Motor neuron (in vitro differentiated cells): ENCODE data around the gene POU3F2. TPM values are rescaled to one million over a fixed set of nuclear protein-coding genes. Genes with fewer than 3 reads are reported as not detected.

ENCODE experiments used
- ATAC-seq, 8 experiments: fragments of 200-7000 bp; cut with Tn5 transposase; replicated peaks in 6 of 8; 2 replicates each; pipeline ENCODE4 v1.8.0; 2021; ENCODE audit warnings: mild to moderate bottlenecking in 8 of 8, moderate library complexity in 8 of 8
- H3K27ac ChIP-seq, 2 donors: fragments of 250-450 bp; sonication (Bioruptor Pico); 2 replicates each; pipeline ENCODE4 v1.9.0; 2021; ENCODE audit warnings: antibody characterized with exemption in 2 of 2, mild to moderate bottlenecking in 2 of 2, moderate library complexity in 1 of 2
- H3K4me1 ChIP-seq, 2 donors: fragments of 250-450 bp; sonication (Bioruptor Pico); replicated peaks in 1 of 2; 2 replicates each; pipeline ENCODE4 v1.6.1; 2021; ENCODE audit warnings: antibody characterized with exemption in 2 of 2, mild to moderate bottlenecking in 2 of 2, moderate library complexity in 1 of 2
- H3K4me3 ChIP-seq, 5 donors: fragments of 250-450 bp; sonication (Bioruptor Pico); 2 replicates each; pipeline ENCODE4 v1.9.0; 2021; ENCODE audit warnings: antibody characterized with exemption in 5 of 5, mild to moderate bottlenecking in 5 of 5, moderate library complexity in 4 of 5
- WGBS, 10 experiments: fragments of 450-650 bp; shearing (Covaris generic); methylation state at CpG; one replicate each; pipeline ENCODE4 v1.0.0; 2022; 5-methylcytosine and 5-hydroxymethylcytosine counted together
- in situ Hi-C, 9 experiments: fragments of 400-800 bp; cut with MboI; loops; one replicate each; pipeline ENCODE4 v1.15.0; 2021; ENCODE audit warnings: low sequenced_read_pairs in 9 of 9, low pct_unique_long_range_greater_than_20kb in 2 of 9; ENCODE audit not compliant: unreplicated experiment in 9 of 9
- total RNA-seq, 8 experiments: library from RNA; unstranded; fragments of 300-600 nt; gene quantifications; 2 replicates each; pipeline versions ENCODE4 v1.2.3 to v1.2.4, GENCODE V29; 2022

Gene POU3F2
- 10 to 100 TPM in 5 of 8 experiments, 1 to 10 TPM in 1, under 1 TPM in 2; 0.10 to 93.4 (median 19.0) TPM for total RNA-seq

DNA sequence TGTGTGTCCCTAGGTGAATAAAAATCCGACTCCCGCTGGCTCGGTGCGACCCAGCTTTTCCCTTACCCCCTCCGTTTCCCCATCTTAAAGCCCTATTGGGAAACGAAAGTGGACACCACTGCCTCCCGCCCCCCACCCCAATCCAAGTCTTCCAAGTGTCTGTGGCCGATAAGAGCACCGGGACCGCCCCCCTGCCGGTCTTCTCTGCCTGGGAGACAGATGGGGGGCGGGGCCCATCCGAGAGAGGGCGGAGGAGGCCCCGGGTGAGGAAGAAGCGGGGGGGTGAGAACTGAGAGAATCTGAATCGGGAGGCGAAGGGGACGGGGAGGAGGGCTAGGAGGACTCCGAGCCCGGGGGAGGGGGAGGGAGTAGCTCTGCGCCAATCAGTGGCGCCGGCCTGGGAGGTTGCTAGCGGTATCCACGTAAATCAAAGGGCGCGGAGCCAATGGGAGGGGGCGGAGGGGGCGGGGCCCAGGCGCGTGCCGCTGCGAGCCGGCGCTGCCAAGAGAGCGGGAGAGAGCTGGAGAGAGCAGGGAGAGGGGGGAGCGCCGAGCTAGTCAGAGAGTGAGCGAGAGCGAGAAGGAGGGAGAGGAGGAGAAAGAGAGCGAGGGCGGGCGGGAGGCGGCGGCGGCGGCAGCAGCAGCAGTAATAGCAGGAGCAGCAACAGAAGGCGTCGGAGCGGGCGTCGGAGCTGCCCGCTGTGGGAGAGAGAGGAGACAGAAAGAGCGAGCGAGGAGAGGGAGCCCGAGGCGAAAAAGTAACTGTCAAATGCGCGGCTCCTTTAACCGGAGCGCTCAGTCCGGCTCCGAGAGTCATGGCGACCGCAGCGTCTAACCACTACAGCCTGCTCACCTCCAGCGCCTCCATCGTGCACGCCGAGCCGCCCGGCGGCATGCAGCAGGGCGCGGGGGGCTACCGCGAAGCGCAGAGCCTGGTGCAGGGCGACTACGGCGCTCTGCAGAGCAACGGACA lies at the start of gene POU3F2:
Gene POU3F2, plus strand, starts transcription at position 515 of the 972 bp plus-strand sequence. Its CDS starts 300 bp downstream, at position 815.
- in situ Hi-C loops: loop anchor here in 5 of 9 experiments (25.0 kb wide), 4 partner anchors 772 to 1647 kb away; no protein-coding TSS in a partner anchor
- Histone ChIP-seq H3K27ac (peak within 1 kb of the TSS; percentile 84 to 87), H3K4me1 (peaks cover 17 to 20% of the 10 kb centered on the region in 2 donors), H3K4me3 (peak within 1 kb of the TSS; percentile 49 to 95 (median 57))
- WGBS, 10 experiments: no CpG with 5 or more reads among the region's 83 CpGs
- peak; percentile 55 to 79 (median 72) for ATAC-seq

GRCh38 chr6:98787435-98787834 lies 46.9 kb upstream of the POU3F2 start:
- Histone ChIP-seq H3K4me3 (no peak overlapping the region), H3K4me1 (no peaks in the 10 kb centered on the region), H3K27ac (no peak overlapping the region)
- WGBS, 10 experiments: 49 to 91% (median 66%) methylated on average over 3 to 7 of the region's 8 CpGs; no CpG with 5 or more reads in 1 of the 10 experiments
- in situ Hi-C loops: no loop called here
- ATAC-seq: peak in 6 of 8 experiments; percentile 33 to 81 (median 54)

DNA sequence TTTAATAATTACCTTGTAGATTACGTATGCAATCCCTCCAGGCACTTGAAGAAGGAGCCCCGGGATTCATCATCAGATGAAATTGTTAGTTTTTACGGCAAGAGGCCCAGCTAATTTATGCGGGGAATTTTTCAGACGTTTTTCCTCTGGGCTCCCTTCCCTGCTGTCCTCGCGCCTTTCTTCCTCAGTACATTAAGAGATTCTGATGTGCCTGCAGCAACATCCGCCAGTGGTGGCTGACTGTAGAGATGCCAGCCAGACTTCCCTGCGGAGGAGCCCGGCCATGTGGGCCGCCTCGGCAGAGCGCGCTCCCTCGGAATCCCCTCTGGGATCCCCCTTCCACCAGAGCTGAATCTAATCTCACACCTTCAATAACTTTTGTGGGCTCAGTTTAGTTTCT lies 46.4 kb upstream of the POU3F2 start:
- ATAC-seq: peak in 5 of 8 experiments; percentile 48 to 87 (median 55)
- WGBS, 10 experiments: 0 to 100% (median 52%) methylated on average over 1 to 14 of the region's 15 CpGs

DNA sequence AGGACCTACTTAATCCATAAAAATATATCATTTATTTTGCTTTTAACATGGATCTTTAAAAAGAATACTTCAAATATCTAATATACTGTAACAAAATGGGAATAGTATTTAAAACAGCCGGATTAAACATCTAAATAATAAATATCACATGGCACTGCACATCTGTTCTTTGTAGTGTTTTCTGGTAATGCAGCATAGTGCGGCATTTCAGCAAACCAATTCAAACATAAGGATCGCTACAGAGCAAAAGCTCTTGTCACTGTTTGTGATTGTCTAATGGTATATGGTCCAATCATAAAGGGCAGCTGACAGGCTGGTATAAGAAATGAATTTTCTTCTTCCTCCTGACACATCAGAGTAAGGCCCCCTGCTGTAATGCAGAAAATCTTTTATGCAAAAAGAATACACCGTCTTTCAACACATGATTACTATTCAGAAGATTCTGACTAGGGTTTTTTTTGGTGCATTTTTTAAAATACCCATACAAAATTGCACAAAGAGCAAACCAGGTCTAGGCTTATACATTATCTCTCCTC lies 40.0 kb upstream of the POU3F2 start:
- H3K27ac ChIP-seq: no peak overlapping the region
- no peak overlapping the region for H3K4me3 ChIP-seq
- H3K4me1 ChIP-seq: no peaks in the 10 kb centered on the region
- WGBS, 10 experiments: 0 to 88% (median 46%) methylated on average over 1 to 4 of the region's 4 CpGs
- in situ Hi-C loops: no loop called here
- peak in 1 of 8 experiments; percentile 55 for ATAC-seq

More for the DNA sequence above, 46.4 kb upstream of the POU3F2 start:
- Histone ChIP-seq H3K27ac (no peak overlapping the region), H3K4me3 (no peak overlapping the region), H3K4me1 (no peaks in the 10 kb centered on the region)
- in situ Hi-C loops: no loop called here

- H3K4me1 ChIP-seq: no peaks in the 10 kb centered on the region
- H3K27ac ChIP-seq: no peak overlapping the region
- in situ Hi-C loops: no loop called here
- no peak overlapping the region for H3K4me3 ChIP-seq
- peak in 4 of 8 experiments; percentile 23 to 53 (median 39) for ATAC-seq
- WGBS, 10 experiments: 14 to 81% (median 61%) methylated on average over 3 to 6 of the region's 6 CpGs
These were observed 37.0 kb upstream of the POU3F2 start for GRCh38 chr6:98797217-98797994.

DNA sequence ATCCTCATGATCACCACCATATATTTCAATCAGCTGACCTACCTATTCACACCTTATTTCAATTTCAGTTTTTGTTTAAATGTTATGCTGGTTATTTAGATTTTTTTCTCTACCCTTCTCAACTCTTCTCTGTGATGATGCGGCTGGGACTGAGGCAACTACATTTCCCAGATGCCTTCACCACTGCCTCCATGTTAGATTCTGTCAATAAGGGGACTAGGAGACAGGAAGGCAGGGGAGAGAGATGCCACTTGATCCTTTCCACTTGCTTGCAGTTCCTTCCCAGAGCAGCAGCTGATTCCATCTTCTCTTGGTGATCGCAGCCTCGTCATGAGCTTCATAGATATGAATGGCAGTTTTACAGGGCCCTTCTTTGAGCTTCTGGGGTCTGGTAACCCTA lies 33.5 kb upstream of the POU3F2 start:
- no peak for ATAC-seq
- Histone ChIP-seq H3K27ac (no peak overlapping the region), H3K4me1 (no peaks in the 10 kb centered on the region), H3K4me3 (no peak overlapping the region)
- WGBS, 10 experiments: 17 to 100% (median 85%) methylated on average over 1 to 3 of the region's 3 CpGs; no CpG with 5 or more reads in 2 of the 10 experiments
- in situ Hi-C loops: no loop called here

GRCh38 chr6:98808541-98809210 lies 25.7 kb upstream of the POU3F2 start:
- Histone ChIP-seq H3K27ac (no peak overlapping the region), H3K4me1 (no peaks in the 10 kb centered on the region), H3K4me3 (no peak overlapping the region)
- WGBS, 10 experiments: 0 to 100% (median 77%) methylated on average over 1 to 4 of the region's 4 CpGs
- ATAC-seq: no peak
- in situ Hi-C loops: no loop called here

DNA sequence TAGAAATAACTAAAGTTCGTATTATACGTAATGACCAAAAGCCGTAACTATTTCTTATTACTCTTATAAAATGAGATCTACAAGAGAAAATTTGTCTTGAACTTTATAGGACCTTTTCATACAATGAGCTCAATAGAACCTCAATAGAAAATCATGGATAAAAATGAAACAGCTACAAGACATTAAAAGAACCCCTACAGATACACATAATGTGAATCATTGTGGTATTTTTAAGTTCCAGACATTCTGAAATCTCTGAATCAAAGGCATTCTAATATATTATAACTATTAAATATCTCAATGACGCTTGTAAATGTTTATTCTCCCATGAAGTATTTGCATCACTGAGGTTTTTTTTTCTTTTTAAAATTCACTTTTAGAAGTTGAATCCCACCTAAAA lies 22.2 kb upstream of the POU3F2 start:
- 42 to 100% (median 97%) methylated on average over 2 to 4 of the region's 4 CpGs for WGBS, 10 experiments
- no peak overlapping the region for H3K4me3 ChIP-seq
- in situ Hi-C loops: no loop called here
- no peak overlapping the region for H3K27ac ChIP-seq
- no peaks in the 10 kb centered on the region for H3K4me1 ChIP-seq
- ATAC-seq: no peak

GRCh38 chr6:98816799-98817198 lies 17.6 kb upstream of the POU3F2 start:
- no peak for ATAC-seq
- in situ Hi-C loops: no loop called here
- Histone ChIP-seq H3K27ac (no peak overlapping the region), H3K4me1 (no peaks in the 10 kb centered on the region), H3K4me3 (no peak overlapping the region)

DNA sequence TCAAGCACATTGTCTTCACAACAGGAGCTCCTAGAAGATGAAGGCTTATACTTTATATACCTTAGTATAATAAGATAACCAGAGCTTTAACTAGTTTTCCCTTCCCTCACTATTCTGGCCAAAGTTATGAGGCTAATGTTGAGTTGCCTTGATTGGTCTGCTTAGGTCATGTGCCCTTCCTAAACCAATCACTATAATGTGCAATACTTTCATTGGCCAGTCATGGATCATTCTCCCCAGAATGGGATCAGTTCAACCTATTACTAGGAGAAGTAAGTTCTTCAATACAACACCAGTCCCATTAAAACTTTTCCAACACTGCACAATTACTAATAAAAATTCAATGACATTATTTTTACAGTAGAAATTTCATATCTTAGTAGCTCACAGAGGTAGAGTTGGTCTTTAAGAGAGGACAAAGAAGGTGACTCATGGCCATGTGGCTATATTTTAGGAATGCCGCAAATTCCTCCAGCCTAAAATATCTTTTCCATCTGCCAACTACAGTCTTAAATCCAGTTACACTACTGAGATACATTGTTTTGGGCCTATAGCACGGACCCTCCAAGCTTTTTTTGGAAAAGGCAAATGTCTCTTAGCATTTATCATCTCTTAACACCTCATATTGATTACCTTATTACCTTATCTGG lies 12.5 kb upstream of the POU3F2 start:
- peaks cover 12 to 17% of the 10 kb centered on the region in 2 donors for H3K4me1 ChIP-seq
- ATAC-seq: no peak
- in situ Hi-C loops: no loop called here
- WGBS, 10 experiments: 50 to 100% (median 82%) methylated on average over 1 to 2 of the region's 2 CpGs; no CpG with 5 or more reads in 2 of the 10 experiments
- H3K27ac ChIP-seq: no peak overlapping the region
- H3K4me3 ChIP-seq: no peak overlapping the region

DNA sequence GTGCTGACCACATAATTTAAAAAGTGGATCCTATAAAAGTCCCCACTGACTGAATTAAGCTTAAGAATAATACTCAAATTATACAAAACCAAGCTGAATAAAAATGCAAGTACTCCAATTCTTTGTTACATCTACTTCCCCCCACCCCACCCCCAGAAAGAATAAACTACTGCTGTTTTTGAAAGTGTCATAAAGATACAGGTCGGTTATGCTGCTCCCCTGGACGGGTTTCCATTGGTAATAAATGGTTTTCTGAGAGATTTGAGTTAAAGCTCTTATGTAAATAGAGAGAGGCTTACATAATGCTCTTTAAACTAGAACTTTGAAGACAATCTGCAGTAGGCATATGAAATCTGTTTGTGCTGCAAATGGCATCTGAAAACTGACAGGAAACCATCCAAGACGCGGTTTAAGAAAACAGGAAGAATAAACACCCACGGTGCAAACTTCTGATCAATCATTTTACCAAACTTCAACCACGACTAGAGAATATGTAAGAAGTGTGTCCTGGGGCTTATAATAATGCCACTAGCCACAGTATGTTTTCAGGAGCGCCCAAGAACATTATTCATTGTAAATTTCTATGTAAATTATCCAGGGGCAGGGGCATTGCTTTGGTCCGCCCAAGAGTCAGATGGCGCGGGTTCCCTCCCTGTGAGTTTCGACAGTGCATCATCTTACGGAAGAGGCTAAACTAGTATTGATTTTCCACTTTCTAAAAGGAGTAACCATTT lies 10.8 kb upstream of the POU3F2 start:
- WGBS, 10 experiments: 4 to 55% (median 14%) methylated on average over 2 to 10 of the region's 12 CpGs; no CpG with 5 or more reads in 1 of the 10 experiments
- in situ Hi-C loops: no loop called here

More for the DNA sequence above, 10.8 kb upstream of the POU3F2 start:
- peaks cover 25% of the 10 kb centered on the region in 2 donors for H3K4me1 ChIP-seq
- peak overlapping the region in 1 of 2 donors; percentile 28 for H3K27ac ChIP-seq
- ATAC-seq: peak in 7 of 8 experiments; percentile 1 to 66 (median 3)
- H3K4me3 ChIP-seq: peak overlapping the region; percentile 37 to 52 (median 44)
